ENCODE measurements around the gene TMEM205.
A peak's percentile ranks its signal among the peaks of the same experiment; 100 is the strongest.
"Not testable (repeated sequence)": the region's sequence is repeated elsewhere in the genome, so short reads cannot be mapped to it uniquely, and the experiment has no call there.

Gene TMEM205

GRCh38 chr19:11346104-11346940 is at the start of gene TMEM205, which contains the start of gene CCDC159:
TSS of gene TMEM205 (minus strand) at chr19:11346268. CDS start at chr19:11345619, 649 bp downstream.
TSS of gene CCDC159 (plus strand) at chr19:11346519. CDS start at chr19:11346607, 88 bp downstream.
- peak; percentile 95 for DNase-seq (ENCODE audit: low read depth)

GRCh38 chr19:11390933-11391680 is 45.0 kb upstream of the TMEM205 start:
- DNase-seq (ENCODE audit: low read depth), result no peak

- no peak for DNase-seq (ENCODE audit: low read depth)
These were observed 44.3 kb upstream of the TMEM205 start for GRCh38 chr19:11390359-11390758.

- DNase-seq (ENCODE audit: low read depth), result no peak
These were observed 41.3 kb upstream of the TMEM205 start for GRCh38 chr19:11387162-11388034.

- DNase-seq (ENCODE audit: low read depth), result no peak
These were observed 38.7 kb upstream of the TMEM205 start for GRCh38 chr19:11384778-11385129.

GRCh38 chr19:11383706-11384048 is 37.6 kb upstream of the TMEM205 start:
- no peak for DNase-seq (ENCODE audit: low read depth)

- no peak for DNase-seq (ENCODE audit: low read depth)
These were observed 37.0 kb upstream of the TMEM205 start for GRCh38 chr19:11382898-11383705.

- DNase-seq (ENCODE audit: low read depth), result peak; percentile 94
These were observed 34.8 kb upstream of the TMEM205 start for GRCh38 chr19:11380653-11381537.

GRCh38 chr19:11379857-11380350 is 33.8 kb upstream of the TMEM205 start:
- no peak for DNase-seq (ENCODE audit: low read depth)

- not testable (repeated sequence) for DNase-seq (ENCODE audit: low read depth)
These were observed 33.3 kb upstream of the TMEM205 start for GRCh38 chr19:11379269-11379845.

GRCh38 chr19:11378319-11379189 is 32.5 kb upstream of the TMEM205 start:
- peak; percentile 79 for DNase-seq (ENCODE audit: low read depth)

GRCh38 chr19:11377756-11378155 is 31.7 kb upstream of the TMEM205 start:
- no peak for DNase-seq (ENCODE audit: low read depth)

- peak; percentile 90 for DNase-seq (ENCODE audit: low read depth)
These were observed 31.2 kb upstream of the TMEM205 start for GRCh38 chr19:11377237-11377636.

GRCh38 chr19:11375143-11375948 is 29.3 kb upstream of the TMEM205 start:
- no peak for DNase-seq (ENCODE audit: low read depth)

GRCh38 chr19:11374433-11375142 is 28.5 kb upstream of the TMEM205 start, which contains the start of gene SWSAP1:
TSS of gene SWSAP1 (plus strand) at chr19:11374666. CDS start at chr19:11374681, 15 bp downstream.
- DNase-seq (ENCODE audit: low read depth), result peak; percentile 99

GRCh38 chr19:11373885-11374432 is 27.9 kb upstream of the TMEM205 start:
- DNase-seq (ENCODE audit: low read depth), result no peak
